Stimulated activated CD4-positive, alpha-beta T cell treated with anti-CD3 and anti-CD28 coated beads, TNF-alpha, amount 100 ng/mL, for 4 hours (primary cell): ENCODE data around the gene KYAT1.

Source experiments
- DNase-seq, 3 experiments: peaks; one replicate each; pipeline ENCODE4 v3.0.0-alpha.2; 2020; ENCODE audit warnings: low read depth in 3 of 3

Gene KYAT1

GRCh38 chr9:128881884-128882676 lies at the start of gene KYAT1, which contains the start of gene LRRC8A:
Gene KYAT1, minus strand, starts transcription at chr9:128881950. Its CDS starts 36,545 bp downstream, at chr9:128845405.
Gene LRRC8A, plus strand, starts transcription at chr9:128882133. Its CDS starts 25,032 bp downstream, at chr9:128907165.
- peak; percentile 96 to 97 (median 97) for DNase-seq

GRCh38 chr9:128929560-128929959 lies 47.8 kb upstream of the KYAT1 start:
- DNase-seq, result no peak

- DNase-seq, result no peak
Measured at GRCh38 chr9:128928624-128929023, 46.9 kb upstream of the KYAT1 start.

- peak in 1 of 3 experiments; percentile 46 for DNase-seq
Measured at GRCh38 chr9:128927731-128928411, 46.1 kb upstream of the KYAT1 start.

- no peak for DNase-seq
Measured at GRCh38 chr9:128923493-128923883, 41.7 kb upstream of the KYAT1 start.

GRCh38 chr9:128921881-128922763 lies 40.4 kb upstream of the KYAT1 start:
- no peak for DNase-seq

- DNase-seq, result no peak
Measured at GRCh38 chr9:128920381-128921058, 38.8 kb upstream of the KYAT1 start, which contains the start of gene PHYHD1. Gene PHYHD1, plus strand, starts transcription at chr9:128920982. Its CDS starts 1,342 bp downstream, at chr9:128922324.

- no peak for DNase-seq
Measured at GRCh38 chr9:128919402-128920089, 37.8 kb upstream of the KYAT1 start.

GRCh38 chr9:128918921-128919320 lies 37.2 kb upstream of the KYAT1 start:
- no peak for DNase-seq

GRCh38 chr9:128917151-128917849 lies 35.5 kb upstream of the KYAT1 start:
- DNase-seq, result no peak

GRCh38 chr9:128916745-128917144 lies 35.0 kb upstream of the KYAT1 start:
- no peak for DNase-seq

- no peak for DNase-seq
Measured at GRCh38 chr9:128916204-128916603, 34.5 kb upstream of the KYAT1 start.

GRCh38 chr9:128913995-128914772 lies 32.4 kb upstream of the KYAT1 start:
- no peak for DNase-seq

GRCh38 chr9:128913048-128913900 lies 31.5 kb upstream of the KYAT1 start:
- no peak for DNase-seq

- DNase-seq, result no peak
Measured at GRCh38 chr9:128912270-128912853, 30.6 kb upstream of the KYAT1 start.

- no peak for DNase-seq
Measured at GRCh38 chr9:128911529-128912035, 29.8 kb upstream of the KYAT1 start.

GRCh38 chr9:128910906-128911305 lies 29.2 kb upstream of the KYAT1 start:
- no peak for DNase-seq

- DNase-seq, result no peak
Measured at GRCh38 chr9:128909859-128910258, 28.1 kb upstream of the KYAT1 start.
